GM21717 (cell line): ENCODE results near the gene RAB1B.
"Not testable (repeated sequence)": the region's sequence is repeated elsewhere in the genome, so short reads cannot be mapped to it uniquely, and the experiment has no call there.

Source experiments
- ATAC-seq: cut with Tn5 transposase; IDR thresholded peaks from one replicate; pipeline ENCODE4 v1.9.1; 2021; ENCODE audit warnings: mild to moderate bottlenecking, moderate library complexity; ENCODE audit not compliant: unreplicated experiment

Gene RAB1B

DNA sequence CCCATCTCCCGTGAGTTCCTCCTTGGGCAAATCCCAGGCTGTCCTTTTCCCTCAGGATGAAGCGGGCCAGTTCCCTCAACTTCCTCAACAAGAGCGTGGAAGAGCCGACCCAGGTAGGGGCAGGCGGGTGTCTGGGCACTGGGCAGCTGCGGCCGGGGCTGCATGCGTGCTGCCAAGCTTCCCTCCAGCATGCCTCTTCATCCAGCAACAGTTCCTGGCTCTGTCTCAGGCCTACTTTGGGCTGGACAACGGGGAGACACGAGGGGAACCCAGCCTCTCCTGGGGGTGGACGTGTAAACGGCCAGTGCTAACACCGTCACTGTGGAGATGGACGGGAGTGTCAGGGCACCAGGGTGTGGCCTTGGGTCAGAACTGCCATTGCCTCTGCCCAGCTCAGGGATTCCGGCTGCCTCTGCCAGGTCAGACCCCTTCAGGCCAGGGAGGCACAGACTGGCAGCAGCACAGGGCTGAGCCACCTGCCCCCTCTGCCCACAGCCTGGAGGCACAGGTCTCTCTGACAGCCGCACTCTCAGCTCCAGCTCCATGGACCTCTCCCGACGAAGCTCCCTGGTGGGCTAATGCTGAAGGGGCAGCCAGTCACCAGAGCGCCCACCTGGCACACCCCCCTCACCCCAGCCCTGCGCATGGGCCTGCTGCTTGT lies 1.9 kb upstream of the RAB1B start:
- ATAC-seq: no peak

DNA sequence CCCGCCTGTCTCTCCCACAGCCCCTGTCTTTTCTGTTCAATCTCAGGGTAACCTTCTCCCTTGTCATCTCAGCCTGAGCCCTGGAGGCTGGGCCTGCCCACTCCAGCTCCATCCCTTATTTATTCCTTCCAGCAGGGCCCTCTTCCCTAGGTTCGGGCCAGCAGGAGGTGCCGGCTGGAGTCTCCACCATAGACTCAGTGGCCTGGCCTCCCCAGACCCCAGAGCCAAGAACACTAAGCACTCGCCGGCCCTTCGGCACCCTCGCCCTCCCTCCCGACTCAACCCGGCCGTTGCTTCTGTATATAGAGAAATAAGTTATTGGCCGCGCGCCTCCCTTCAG lies 1.4 kb upstream of the RAB1B start:
- no peak for ATAC-seq

GRCh38 chr11:66267379-66268243 lies 828 bp upstream of the RAB1B start:
- ATAC-seq: peak; percentile 32

- ATAC-seq: no peak
Measured at GRCh38 chr11:66268952-66269905, 790 bp downstream of the RAB1B start.

- ATAC-seq: no peak
Measured at GRCh38 chr11:66271816-66272215, 3.4 kb downstream of the RAB1B start.

GRCh38 chr11:66272596-66272995 lies 4.2 kb downstream of the RAB1B start:
- ATAC-seq: no peak

GRCh38 chr11:66274219-66274618 lies 5.8 kb downstream of the RAB1B start:
- no peak for ATAC-seq

GRCh38 chr11:66275396-66275795 lies 7.0 kb downstream of the RAB1B start:
- ATAC-seq: no peak

DNA sequence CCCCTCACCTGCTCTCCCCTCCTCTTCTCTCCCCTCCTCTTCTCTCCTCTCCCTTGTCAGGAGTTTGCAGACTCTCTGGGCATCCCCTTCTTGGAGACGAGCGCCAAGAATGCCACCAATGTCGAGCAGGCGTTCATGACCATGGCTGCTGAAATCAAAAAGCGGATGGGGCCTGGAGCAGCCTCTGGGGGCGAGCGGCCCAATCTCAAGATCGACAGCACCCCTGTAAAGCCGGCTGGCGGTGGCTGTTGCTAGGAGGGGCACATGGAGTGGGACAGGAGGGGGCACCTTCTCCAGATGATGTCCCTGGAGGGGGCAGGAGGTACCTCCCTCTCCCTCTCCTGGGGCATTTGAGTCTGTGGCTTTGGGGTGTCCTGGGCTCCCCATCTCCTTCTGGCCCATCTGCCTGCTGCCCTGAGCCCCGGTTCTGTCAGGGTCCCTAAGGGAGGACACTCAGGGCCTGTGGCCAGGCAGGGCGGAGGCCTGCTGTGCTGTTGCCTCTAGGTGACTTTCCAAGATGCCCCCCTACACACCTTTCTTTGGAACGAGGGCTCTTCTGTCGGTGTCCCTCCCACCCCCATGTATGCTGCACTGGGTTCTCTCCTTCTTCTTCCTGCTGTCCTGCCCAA lies 7.7 kb downstream of the RAB1B start:
- ATAC-seq: no peak

DNA sequence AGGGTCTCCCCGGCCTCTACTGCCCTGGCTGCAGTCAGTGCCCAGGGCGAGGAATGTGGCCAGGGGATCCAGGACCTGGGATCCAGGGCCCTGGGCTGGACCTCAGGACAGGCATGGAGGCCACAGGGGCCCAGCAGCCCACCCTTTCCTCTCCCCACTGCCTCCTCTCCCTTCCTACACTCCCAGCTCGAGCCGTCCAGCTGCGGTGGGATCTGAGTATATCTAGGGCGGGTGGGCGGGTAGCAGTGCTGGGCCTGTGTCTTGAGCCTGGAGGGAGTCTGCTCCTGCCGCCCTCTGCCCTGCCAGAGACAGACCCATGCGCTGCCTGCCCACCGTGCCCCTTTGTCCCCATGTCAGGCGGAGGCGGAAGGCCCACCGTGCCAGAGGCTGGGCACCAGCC lies 8.2 kb downstream of the RAB1B start:
- not testable (repeated sequence) for ATAC-seq

- ATAC-seq: not testable (repeated sequence)
Measured at GRCh38 chr11:66277064-66277463, 8.6 kb downstream of the RAB1B start.

GRCh38 chr11:66277471-66278362 lies 9.3 kb downstream of the RAB1B start, which contains the start of gene CNIH2:
CNIH2 (plus strand) TSS chr11:66278175; CDS start chr11:66278457, 282 bp downstream.
- ATAC-seq: no peak

DNA sequence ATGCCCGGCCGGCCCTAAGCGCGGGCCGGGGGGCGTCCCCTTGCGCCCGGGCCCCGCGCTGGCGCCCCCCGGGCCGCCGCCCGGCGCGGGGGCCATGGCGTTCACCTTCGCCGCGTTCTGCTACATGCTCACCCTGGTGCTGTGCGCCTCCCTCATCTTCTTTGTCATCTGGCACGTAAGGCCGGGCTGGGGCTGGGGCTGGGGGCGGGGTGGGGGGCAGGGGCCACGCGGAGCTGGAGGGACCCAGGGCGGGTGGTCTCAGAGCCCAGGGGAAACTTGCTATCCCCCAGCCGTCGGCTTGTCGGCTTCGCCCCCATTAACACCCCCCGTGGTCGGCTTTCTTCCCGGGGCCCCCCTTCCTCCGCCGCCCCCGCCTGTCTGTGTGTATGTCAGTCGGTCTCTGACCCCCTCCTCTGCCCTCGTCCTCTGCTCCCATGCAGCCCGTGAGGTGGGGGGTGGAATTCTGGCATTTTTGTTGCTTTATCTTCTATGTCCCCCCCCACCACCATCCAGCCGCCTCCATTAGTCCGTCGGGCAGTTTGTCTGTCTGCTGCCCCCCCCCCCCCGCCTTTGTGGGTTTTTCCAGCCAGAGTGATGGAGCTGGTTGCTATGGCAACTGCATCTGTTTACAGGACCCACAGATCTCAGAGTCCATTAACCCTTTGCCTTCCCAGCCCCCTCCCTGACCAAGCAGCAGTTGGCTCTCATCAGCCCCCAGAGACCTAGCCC lies 10.1 kb downstream of the RAB1B start:
- ATAC-seq: no peak

DNA sequence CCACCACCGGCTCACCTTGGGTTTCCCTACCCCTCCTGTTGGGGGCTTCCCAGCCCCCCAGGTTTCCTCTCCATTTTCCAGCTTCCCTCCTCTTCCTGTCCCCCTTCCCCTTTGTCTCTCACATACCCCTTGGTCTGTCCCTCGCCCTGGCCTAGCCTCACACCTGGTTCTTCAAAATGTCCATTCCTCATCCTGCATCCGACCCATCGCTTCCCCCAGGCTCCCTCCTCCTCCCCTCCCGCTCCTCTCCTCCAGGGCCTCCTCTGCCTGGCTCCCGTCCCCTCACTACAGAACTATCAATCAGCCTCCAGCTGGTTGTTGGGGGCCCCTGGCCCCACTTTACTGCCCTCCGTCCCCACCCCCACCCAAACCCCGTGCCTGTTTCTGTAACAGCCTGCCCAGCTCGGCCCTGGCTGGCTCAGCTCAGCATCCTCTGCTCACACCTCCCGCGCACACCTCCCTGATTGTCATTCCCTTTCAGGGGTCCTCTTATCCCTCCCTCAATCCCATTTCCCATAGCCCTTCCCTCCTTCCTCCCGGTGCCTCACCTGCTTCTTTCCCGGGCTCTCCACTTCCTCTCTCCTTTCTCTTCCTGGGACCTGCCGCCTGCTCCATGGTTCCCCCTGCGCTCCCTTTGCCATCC lies 10.8 kb downstream of the RAB1B start:
- no peak for ATAC-seq

DNA sequence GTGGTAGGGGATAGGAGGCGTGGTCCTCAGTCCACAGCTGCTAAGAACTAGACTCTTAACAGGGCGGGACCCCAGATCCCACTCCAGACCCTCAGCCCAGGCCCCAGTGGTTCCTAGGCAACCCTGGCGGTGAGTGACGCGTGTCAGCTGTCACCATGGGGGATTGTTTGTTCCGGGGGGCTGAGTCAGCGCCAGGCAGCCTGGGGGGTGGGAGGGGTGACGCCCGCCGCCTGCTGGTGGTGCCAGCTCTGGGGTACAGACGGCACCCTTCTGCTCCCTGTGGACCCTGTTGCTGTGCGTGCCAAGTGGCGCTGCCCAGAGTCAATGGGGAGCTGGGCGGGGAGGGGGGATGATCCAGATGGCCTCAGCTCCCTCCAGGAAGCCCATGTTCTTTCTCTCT lies 12.0 kb downstream of the RAB1B start:
- ATAC-seq: no peak

DNA sequence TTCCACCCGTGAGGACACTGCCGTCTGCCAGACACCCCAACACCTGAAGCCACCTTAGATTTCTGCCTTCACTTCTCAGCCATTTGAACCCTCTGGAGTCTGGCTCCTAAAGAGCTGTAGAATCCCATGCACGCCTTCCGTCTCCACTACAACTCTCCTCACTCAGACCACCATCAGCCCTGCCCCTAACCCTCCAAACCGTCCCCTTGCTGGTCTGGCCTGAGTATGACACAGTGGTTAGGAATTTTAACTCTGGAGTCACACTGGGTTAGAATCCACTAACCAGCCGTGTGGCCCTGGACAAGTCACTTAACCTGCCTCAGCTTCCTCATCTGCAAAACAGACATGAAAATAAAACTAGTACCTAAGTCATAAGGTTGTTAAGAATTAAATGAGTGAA lies 12.6 kb downstream of the RAB1B start:
- ATAC-seq: no peak

- no peak for ATAC-seq
Measured at GRCh38 chr11:66281776-66282467, 13.5 kb downstream of the RAB1B start.
